ENCODE results near the gene ZBTB32.

GRCh38 chr19:35670686-35671085 lies 33.7 kb upstream of the ZBTB32 start:
- TF ChIP-seq CTCF (conservative IDR thresholded peaks at IDR 0.05; ENCODE audit: low read depth in 2 of 2) (no peak), POLR2AphosphoS5 (IDR thresholded peaks at IDR 0.05; ENCODE audit: low read depth) (no peak), JUNB (IDR thresholded peaks at IDR 0.05; ENCODE audit: unreplicated experiment) (no peak), CREB1 (CRISPR knock-in tag; IDR thresholded peaks at IDR 0.05; ENCODE audit: low read depth) (no peak), EZH2 (IDR thresholded peaks at IDR 0.05; ENCODE audit: low read depth, unreplicated experiment) (no peak), STAT1 (IDR thresholded peaks at IDR 0.05; ENCODE audit: unreplicated experiment) (no peak), EZH2phosphoT487 (IDR thresholded peaks at IDR 0.05; ENCODE audit: unreplicated experiment) (no peak), ZNF114 (CRISPR knock-in tag; IDR thresholded peaks at IDR 0.05) (no peak)
- TF ChIP-seq, protein P1, sequence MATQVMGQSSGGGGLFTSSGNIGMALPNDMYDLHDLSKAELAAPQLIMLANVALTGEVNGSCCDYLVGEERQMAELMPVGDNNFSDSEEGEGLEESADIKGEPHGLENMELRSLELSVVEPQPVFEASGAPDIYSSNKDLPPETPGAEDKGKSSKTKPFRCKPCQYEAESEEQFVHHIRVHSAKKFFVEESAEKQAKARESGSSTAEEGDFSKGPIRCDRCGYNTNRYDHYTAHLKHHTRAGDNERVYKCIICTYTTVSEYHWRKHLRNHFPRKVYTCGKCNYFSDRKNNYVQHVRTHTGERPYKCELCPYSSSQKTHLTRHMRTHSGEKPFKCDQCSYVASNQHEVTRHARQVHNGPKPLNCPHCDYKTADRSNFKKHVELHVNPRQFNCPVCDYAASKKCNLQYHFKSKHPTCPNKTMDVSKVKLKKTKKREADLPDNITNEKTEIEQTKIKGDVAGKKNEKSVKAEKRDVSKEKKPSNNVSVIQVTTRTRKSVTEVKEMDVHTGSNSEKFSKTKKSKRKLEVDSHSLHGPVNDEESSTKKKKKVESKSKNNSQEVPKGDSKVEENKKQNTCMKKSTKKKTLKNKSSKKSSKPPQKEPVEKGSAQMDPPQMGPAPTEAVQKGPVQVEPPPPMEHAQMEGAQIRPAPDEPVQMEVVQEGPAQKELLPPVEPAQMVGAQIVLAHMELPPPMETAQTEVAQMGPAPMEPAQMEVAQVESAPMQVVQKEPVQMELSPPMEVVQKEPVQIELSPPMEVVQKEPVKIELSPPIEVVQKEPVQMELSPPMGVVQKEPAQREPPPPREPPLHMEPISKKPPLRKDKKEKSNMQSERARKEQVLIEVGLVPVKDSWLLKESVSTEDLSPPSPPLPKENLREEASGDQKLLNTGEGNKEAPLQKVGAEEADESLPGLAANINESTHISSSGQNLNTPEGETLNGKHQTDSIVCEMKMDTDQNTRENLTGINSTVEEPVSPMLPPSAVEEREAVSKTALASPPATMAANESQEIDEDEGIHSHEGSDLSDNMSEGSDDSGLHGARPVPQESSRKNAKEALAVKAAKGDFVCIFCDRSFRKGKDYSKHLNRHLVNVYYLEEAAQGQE (IDR thresholded peaks at IDR 0.05; ENCODE audit: unreplicated experiment): no peak
